ENCODE measurements around the gene VWA2. TPM values are rescaled to one million over a fixed set of nuclear protein-coding genes. Genes with fewer than 3 reads are reported as not detected.

The VWA2 gene
- total and polyA plus RNA-seq, 10 of the 15 experiments (the other 5 are each of a cell fraction or from before 2014, with no cell fraction given): 0.03 TPM; not detected in 9

- TF ChIP-seq ZBTB4 (CRISPR knock-in tag; IDR thresholded peaks at IDR 0.05) (no peak), IKZF2 (IDR thresholded peaks at IDR 0.05) (0 out of 4 replicates have a peak, but pooled peaks of 1 of the 2 experiments have one; percentile 10)
Observed at GRCh38 chr10:114261076-114261475, 22.0 kb downstream of the VWA2 start (continued).

- ATAC-seq (no peak), DNase-seq (ENCODE audit: low read depth, low spot score) (no peak), FAIRE-seq (no peak)
- H3K4me2 ChIP-seq (ENCODE audit: control insufficient read depth, insufficient read depth): no peak overlapping the region
- H3K9ac ChIP-seq (ENCODE audit: control insufficient read depth, insufficient read depth, low read length): no peak overlapping the region
- ChIA-PET CTCF (no interaction called here), SMC1A (ENCODE audit: uncharacterized antibody, unreplicated experiment) (no interaction called here), RAD21 (ENCODE audit: unreplicated experiment) (no interaction called here), POLR2A (no interaction called here)
- H3K4me3 ChIP-seq: no peak overlapping the region
- no peaks in the 10 kb centered on the region for H3K79me2 ChIP-seq (ENCODE audit: control insufficient read depth, insufficient read depth, low read length)
- intact Hi-C loops (cut with micrococcal nuclease; ENCODE audit: unreplicated experiment): no loop called here
- H3K4me1 ChIP-seq (ENCODE audit: control insufficient read depth, insufficient read depth, low read length): peaks cover 4% of the 10 kb centered on the region; the same call in 1 of the 2 replicates
- BruUV-seq (replicated peaks): no TSS peak
- H3K36me3 ChIP-seq (ENCODE audit: control insufficient read depth in 2 of 2, insufficient read depth in 2 of 2, low read length in 1 of 2): no peaks in the 10 kb centered on the region
- H3K27ac ChIP-seq (ENCODE audit: control insufficient read depth, insufficient read depth): no peak overlapping the region
- no peaks in the 10 kb centered on the region; a peak in 1 of 4 replicates for H3K27me3 ChIP-seq (replicated peaks in 1 of 2; ENCODE audit: control insufficient read depth in 2 of 2, insufficient read depth in 2 of 2, low read length in 1 of 2)
- 73% methylated on average over 4 of the region's 4 CpGs for WGBS (ENCODE audit: insufficient coverage, insufficient replicate concordance, low lambda C conversion rate, missing lambda C conversion rate)
- H4K20me1 ChIP-seq (ENCODE audit: control insufficient read depth, insufficient read depth): no peaks in the 10 kb centered on the region
- H2AFZ ChIP-seq (ENCODE audit: control insufficient read depth, low read depth, low read length): no peak overlapping the region
- in situ Hi-C loops (cut with MboI): no loop called here
- no peaks in the 10 kb centered on the region for H3K9me3 ChIP-seq (replicated peaks; ENCODE audit: control insufficient read depth, insufficient read depth, low read length)
- TF ChIP-seq HDAC6 (IDR thresholded peaks at IDR 0.05; ENCODE audit: unreplicated experiment) (no peak), JUND (IDR thresholded peaks at IDR 0.05; ENCODE audit: low read depth, low read length) (no peak), PAX5 (IDR thresholded peaks at IDR 0.05; ENCODE audit: borderline replicate concordance, low read depth, low read length) (no peak), SUZ12 (IDR thresholded peaks at IDR 0.05; ENCODE audit: unreplicated experiment) (no peak), ZBTB4 (CRISPR knock-in tag; IDR thresholded peaks at IDR 0.05) (no peak), BCLAF1 (IDR thresholded peaks at IDR 0.05) (no peak), POU2F2 (IDR thresholded peaks at IDR 0.05; ENCODE audit: borderline replicate concordance, low read depth, low read length) (no peak), NR2F1 (conservative IDR thresholded peaks at IDR 0.05) (no peak), SRF (IDR thresholded peaks at IDR 0.05; ENCODE audit: low read depth in 2 of 2, low read length in 2 of 2) (no peak), FOXM1 (IDR thresholded peaks at IDR 0.05; ENCODE audit: low read depth, low read length) (no peak), MXI1 (IDR thresholded peaks at IDR 0.05; ENCODE audit: low read depth, low read length) (no peak), KAT2A (conservative IDR thresholded peaks at IDR 0.05; ENCODE audit: control insufficient read depth, low read depth, low read length) (no peak), MYC (IDR thresholded peaks at IDR 0.05; ENCODE audit: insufficient read depth, insufficient read length, insufficient replicate concordance, low read length, severe bottlenecking) (no peak)
Observed at GRCh38 chr10:114262496-114262895, 23.4 kb downstream of the VWA2 start.
